Coronary artery (tissue), 2 donors: ENCODE data around the gene APOB.

ENCODE experiments used
- DNase-seq: peaks from one replicate; pipeline ENCODE4 v3.0.0-alpha.2; 2017; ENCODE audit warnings: low spot score
- H3K27ac ChIP-seq, 2 donors: fragments of 200-600 bp; sonication (generic); one replicate each; pipeline ENCODE4 v1.5.1; 2016 to 2019
- H3K4me3 ChIP-seq: fragments of 200-600 bp; sonication (generic); 2 replicates; pipeline ENCODE4 v1.5.1; 2016; ENCODE audit warnings: mild to moderate bottlenecking, moderate library complexity
- CTCF ChIP-seq: fragments of 200-600 bp; sonication (generic); IDR thresholded peaks from one replicate; pipeline ENCODE4 v1.5.1; 2019; ENCODE audit warnings: antibody characterized with exemption

Gene APOB

GRCh38 chr2:20990442-20991430, 53.1 kb downstream of the APOB start:
- DNase-seq, result no peak
- Histone ChIP-seq H3K27ac (peak overlapping the region in 1 of 2 donors; percentile 82), H3K4me3 (no peak overlapping the region)
- no peak for TF ChIP-seq CTCF

GRCh38 chr2:20989404-20989803, 54.5 kb downstream of the APOB start:
- no peak for DNase-seq
- no peak overlapping the region for H3K27ac ChIP-seq
- no peak for TF ChIP-seq CTCF
- H3K4me3 ChIP-seq, result no peak overlapping the region

GRCh38 chr2:20988905-20989304, 55.0 kb downstream of the APOB start:
- Histone ChIP-seq H3K4me3 (no peak overlapping the region), H3K27ac (no peak overlapping the region)
- DNase-seq, result no peak
- TF ChIP-seq CTCF, result no peak

GRCh38 chr2:20986024-20986939, 57.6 kb downstream of the APOB start:
- no peak for DNase-seq
- TF ChIP-seq CTCF, result no peak
- Histone ChIP-seq H3K4me3 (no peak overlapping the region), H3K27ac (no peak overlapping the region)

- H3K4me3 ChIP-seq, result no peak overlapping the region
- no peak for TF ChIP-seq CTCF
- DNase-seq, result no peak
- no peak overlapping the region for H3K27ac ChIP-seq
Measured at GRCh38 chr2:20985062-20985461, 58.8 kb downstream of the APOB start.

- DNase-seq, result no peak
- H3K4me3 ChIP-seq, result no peak overlapping the region
- TF ChIP-seq CTCF, result no peak
- no peak overlapping the region for H3K27ac ChIP-seq
Measured at GRCh38 chr2:20984408-20984807, 59.5 kb downstream of the APOB start.
